NCI-H2196 (cell line): ENCODE results near the gene TUBD1.

Experiments used
- DNase-seq: peaks from one replicate; lab custom pipeline; 2025; ENCODE audit not compliant: unreplicated experiment; lab: John Stamatoyannopoulos, UW

The TUBD1 gene

DNA sequence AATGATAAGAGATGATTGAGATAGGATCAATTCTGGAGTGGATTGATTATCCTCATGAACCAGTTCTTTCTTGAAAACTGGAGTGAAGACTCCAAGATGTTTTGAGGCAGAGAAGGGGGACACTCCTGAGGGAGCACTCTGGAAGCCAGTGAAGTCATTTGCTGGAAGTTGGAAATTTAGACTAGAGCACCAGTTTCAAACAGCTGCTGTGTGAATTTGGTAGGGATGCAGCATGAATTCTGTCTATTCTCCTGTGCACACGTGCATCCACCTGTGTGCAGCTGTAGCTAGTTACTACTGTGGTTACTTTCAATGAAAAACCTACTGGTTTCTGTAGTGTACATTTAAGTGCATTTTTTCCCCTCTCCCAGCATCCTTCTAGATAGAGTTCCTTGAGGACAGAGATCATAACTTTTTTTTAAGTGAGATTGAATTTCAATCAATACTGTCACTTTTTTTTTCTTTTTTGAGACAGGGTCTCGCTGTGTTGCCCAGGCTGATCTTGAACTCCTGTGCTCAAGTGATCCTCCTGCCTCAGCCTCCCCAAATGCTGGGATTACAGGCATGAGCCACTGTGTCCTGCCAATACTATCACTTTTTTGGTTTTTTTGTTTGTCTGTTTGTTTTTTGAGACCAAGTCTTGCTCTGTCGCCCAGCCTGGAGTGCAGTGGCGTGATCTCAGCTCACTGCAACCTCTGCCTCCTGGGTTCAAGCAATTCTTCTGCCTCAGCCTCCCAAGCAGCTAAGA, 65.9 kb downstream of the TUBD1 start:
- DNase-seq, result no peak

DNA sequence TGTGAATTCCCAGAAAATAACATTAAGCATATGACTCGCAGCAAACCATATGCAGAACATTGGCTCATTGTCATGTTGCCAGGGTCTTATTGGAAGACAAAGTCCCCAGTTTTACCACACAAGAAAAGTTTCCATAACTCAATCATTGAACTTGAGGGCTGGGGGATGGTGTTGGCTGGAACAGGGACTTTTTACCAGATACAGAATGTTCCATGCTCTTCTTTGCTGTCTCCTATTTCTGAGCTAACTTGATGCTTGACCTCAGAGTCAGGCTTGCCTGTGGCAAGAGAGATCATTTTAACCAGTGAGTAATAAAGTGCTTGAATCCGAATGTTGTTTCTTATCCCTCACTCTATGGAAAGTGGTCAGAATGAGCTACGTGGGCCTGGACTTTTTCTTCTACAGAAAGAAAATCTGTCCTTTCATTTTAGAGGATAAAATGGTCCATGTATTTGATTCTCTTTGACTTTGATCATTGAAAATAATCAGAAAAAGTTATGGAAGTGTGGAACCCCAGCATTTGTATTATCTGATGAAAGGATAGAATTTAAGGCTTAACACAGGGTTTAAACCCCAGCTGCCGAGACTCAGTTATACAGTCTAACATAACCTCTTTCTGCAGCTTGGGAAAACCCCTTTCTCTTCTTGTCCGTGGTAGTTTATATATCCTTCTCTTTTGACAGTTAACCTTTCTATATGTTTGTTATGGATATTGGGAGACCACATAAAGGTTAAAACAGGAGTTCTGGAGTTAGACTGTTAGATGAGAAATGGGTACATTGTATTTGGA, 67.0 kb downstream of the TUBD1 start:
- DNase-seq, result no peak

DNA sequence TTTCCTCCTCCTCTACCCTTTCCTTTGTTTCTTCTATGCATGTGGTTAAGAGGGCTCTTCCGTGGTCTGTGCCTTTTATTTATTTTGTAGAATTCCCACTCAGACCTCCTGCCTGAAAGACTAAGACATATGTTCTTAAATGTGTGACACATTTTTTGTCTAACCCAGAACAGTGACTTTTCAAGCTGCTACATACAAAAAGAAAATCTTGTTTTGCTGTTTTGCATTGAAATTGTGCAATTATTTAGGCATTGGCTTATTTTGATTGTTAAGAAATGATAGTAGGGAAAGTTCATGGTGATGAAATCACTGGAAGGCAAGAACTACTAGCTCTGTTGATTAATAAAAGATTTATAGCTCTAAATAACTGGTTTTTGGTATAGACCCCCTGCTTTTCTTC, 76.8 kb downstream of the TUBD1 start:
- no peak for DNase-seq

DNA sequence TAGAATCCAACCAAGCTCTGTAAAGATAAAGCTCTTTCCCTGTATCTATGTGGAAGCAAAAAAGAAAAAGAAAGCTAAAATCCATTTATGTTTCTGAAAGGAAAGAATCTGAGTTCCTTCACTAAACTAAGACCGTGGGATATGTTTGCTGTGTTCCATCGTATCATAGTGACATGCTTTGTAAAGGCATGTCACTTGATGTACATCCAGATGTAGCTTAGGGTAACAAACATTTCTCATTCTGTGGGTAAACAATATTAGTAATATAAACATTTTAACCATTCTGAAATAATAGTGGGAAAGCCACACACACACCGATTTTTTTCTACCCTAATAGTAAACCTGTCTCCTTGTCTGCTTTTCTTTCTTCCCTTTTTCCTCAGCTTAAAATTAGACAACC, 78.1 kb downstream of the TUBD1 start:
- no peak for DNase-seq

DNA sequence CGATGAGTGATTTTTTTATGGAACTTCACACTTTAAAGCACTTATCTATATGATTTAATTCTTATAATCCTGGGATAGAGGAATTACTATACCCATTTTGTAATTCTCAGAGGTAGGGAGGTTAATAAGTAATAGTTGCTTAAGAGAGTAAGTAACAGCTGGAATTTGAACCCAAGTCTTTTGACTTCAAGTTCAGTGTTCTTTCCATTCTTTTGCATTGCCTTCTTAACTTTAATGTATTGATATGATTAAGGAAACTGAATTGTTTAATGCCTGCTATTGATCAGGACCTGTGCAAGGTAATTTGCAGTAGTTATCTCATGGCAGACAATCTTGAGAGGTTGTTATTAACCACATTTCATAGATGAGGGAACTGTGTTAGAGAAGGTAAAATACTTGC, 78.5 kb downstream of the TUBD1 start:
- DNase-seq, result no peak

DNA sequence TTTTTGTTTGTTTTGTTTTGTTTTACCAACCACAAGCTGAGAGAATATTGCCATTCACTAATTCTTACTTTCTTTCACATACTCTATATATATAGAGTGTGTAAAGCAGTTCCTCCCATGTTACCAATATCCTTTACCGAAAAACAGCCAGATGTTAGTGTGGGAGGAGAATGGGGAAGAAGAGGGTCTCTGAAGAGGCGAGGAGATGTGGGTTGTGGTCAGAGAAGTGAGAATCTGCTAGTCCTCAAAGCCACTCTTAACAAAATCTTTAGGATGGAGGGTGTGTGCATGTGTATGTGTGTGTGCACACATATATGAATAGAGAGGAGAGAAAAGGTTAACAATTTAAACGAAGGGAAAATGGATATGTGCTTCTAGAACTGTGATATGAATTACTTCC, 80.6 kb downstream of the TUBD1 start:
- no peak for DNase-seq

DNA sequence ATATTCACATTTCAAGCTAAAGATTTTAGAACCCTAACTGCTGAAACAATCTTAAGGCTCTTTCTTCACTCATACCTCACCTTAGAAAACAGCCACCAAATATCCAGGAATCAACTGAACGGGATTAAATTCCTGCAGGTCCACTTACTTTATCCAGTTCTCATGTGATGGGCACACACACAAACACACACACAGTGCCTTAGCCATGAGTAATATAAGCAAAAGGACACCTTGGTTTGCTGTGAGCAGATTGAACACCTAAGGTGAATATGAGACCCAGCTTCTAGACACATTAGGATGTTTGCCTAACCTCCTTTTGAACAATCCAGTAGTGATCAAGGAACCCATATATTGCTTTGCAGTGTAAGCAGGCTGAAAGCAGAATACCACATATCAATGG, 81.5 kb downstream of the TUBD1 start:
- DNase-seq, result no peak

DNA sequence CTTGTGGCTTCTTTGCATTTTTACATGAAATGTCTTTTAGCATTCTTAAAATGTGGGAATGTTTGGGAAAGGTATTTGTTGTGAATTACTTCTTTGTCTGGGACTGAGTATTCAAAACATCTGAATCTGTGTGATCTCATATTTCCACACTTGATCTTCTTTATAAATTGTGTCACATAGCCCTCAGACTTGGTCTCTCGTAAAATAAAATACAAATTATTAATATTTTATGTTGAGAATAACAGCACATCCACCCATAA, 81.9 kb downstream of the TUBD1 start:
- no peak for DNase-seq
